ENCODE results near the gene VARS1. TPM values are rescaled to one million over a fixed set of nuclear protein-coding genes. Genes with fewer than 3 reads are reported as not detected.

Gene VARS1
- total and polyA plus RNA-seq, 3 donors from 2014 or later = 94.8 to 156 (median 131) TPM

GRCh38 chr6:31767096-31767645 is 28.4 kb downstream of the VARS1 start:
- H3K9me3 ChIP-seq = no peaks in the 10 kb centered on the region
- WGBS, 2 donors = 75 to 84% methylated on average over 3 to 6 of the region's 6 CpGs

GRCh38 chr6:31765910-31766794 is 29.4 kb downstream of the VARS1 start:
- H3K27ac ChIP-seq = no peak overlapping the region
- WGBS, 2 donors = 54 to 67% methylated on average over 13 to 42 of the region's 42 CpGs

More at GRCh38 chr6:31767096-31767645, 28.4 kb downstream of the VARS1 start:
- Histone ChIP-seq H3K4me3 (no peak overlapping the region), H3K27me3 (no peaks in the 10 kb centered on the region), H3K36me3 (ENCODE audit: low read depth, missing control alignments) (no peaks in the 10 kb centered on the region), H3K27ac (no peak overlapping the region), H3K4me1 (no peaks in the 10 kb centered on the region)
- DNase-seq = no peak
- TF ChIP-seq POLR2A (IDR thresholded peaks at IDR 0.05) = no peak
- TF ChIP-seq CTCF (IDR thresholded peaks at IDR 0.05) = no peak
- intact Hi-C loops (cut with DNase I; ENCODE audit: low total_unique reads) = no loop called here

GRCh38 chr6:31765559-31765909 is 30.0 kb downstream of the VARS1 start:
- no peak for DNase-seq
- TF ChIP-seq POLR2A (IDR thresholded peaks at IDR 0.05) (no peak), CTCF (IDR thresholded peaks at IDR 0.05) (no peak)
- Histone ChIP-seq H3K36me3 (ENCODE audit: low read depth, missing control alignments) (no peaks in the 10 kb centered on the region), H3K4me1 (no peaks in the 10 kb centered on the region), H3K9me3 (no peaks in the 10 kb centered on the region), H3K27ac (no peak overlapping the region), H3K4me3 (no peak overlapping the region), H3K27me3 (no peaks in the 10 kb centered on the region)
- intact Hi-C loops (cut with DNase I; ENCODE audit: low total_unique reads) = no loop called here
- WGBS, 2 donors = 77 to 94% methylated on average over 7 to 9 of the region's 9 CpGs

More at GRCh38 chr6:31765910-31766794, 29.4 kb downstream of the VARS1 start:
- intact Hi-C loops (cut with DNase I; ENCODE audit: low total_unique reads) = no loop called here
- DNase-seq = no peak
- Histone ChIP-seq H3K4me1 (no peaks in the 10 kb centered on the region), H3K4me3 (no peak overlapping the region), H3K9me3 (no peaks in the 10 kb centered on the region), H3K36me3 (ENCODE audit: low read depth, missing control alignments) (no peaks in the 10 kb centered on the region), H3K27me3 (no peaks in the 10 kb centered on the region)
- no peak for TF ChIP-seq CTCF (IDR thresholded peaks at IDR 0.05)
- no peak for TF ChIP-seq POLR2A (IDR thresholded peaks at IDR 0.05)

- H3K9me3 ChIP-seq = no peaks in the 10 kb centered on the region
- no peaks in the 10 kb centered on the region for H3K27me3 ChIP-seq
- no peak overlapping the region for H3K27ac ChIP-seq
- TF ChIP-seq CTCF (IDR thresholded peaks at IDR 0.05) (no peak), POLR2A (IDR thresholded peaks at IDR 0.05) (no peak)
- H3K4me3 ChIP-seq = no peak overlapping the region
- no peaks in the 10 kb centered on the region for H3K4me1 ChIP-seq
- intact Hi-C loops (cut with DNase I; ENCODE audit: low total_unique reads) = no loop called here
- H3K36me3 ChIP-seq (ENCODE audit: low read depth, missing control alignments) = no peaks in the 10 kb centered on the region
- whole genome bisulfite sequencing, 2 donors = 83 to 84% methylated on average over 4 of the region's 4 CpGs
- DNase-seq = no peak
Measured at GRCh38 chr6:31764198-31764597, 31.4 kb downstream of the VARS1 start.

Measured in testis (tissue), 3 donors.